C4-2B (cell line): ENCODE data around the gene BICDL1.

Experiments
- CTCF ChIP-seq: fragments of 450-650 bp; conservative IDR thresholded peaks from 2 replicates; pipeline ENCODE4 v1.5.1; 2017; ENCODE audit warnings: mild to moderate bottlenecking
- ZFX ChIP-seq: fragments of 450-650 bp; IDR thresholded peaks from 2 replicates; pipeline ENCODE4 v1.6.1; 2017

GRCh38 chr12:119949594-119949993 is 39.4 kb upstream of the BICDL1 start:
- no peak for TF ChIP-seq CTCF
- TF ChIP-seq ZFX, result no peak
